NCI-H446 (cell line): ENCODE measurements around the gene DOHH.
"Not testable (repeated sequence)": the region's sequence is repeated elsewhere in the genome, so short reads cannot be mapped to it uniquely, and the experiment has no call there.

Source experiments
- DNase-seq, 2 experiments: peaks; one replicate each; lab custom pipeline; 2025; lab: John Stamatoyannopoulos, UW

DOHH gene

GRCh38 chr19:3534375-3535234, 34.1 kb upstream of the DOHH start:
- DNase-seq = no peak

GRCh38 chr19:3533563-3534216, 33.2 kb upstream of the DOHH start:
- DNase-seq = no peak

- no peak for DNase-seq
Measured at GRCh38 chr19:3533033-3533432, 32.6 kb upstream of the DOHH start.

- no peak for DNase-seq
Measured at GRCh38 chr19:3532154-3532786, 31.8 kb upstream of the DOHH start.

- no peak for DNase-seq
Measured at GRCh38 chr19:3531716-3532115, 31.2 kb upstream of the DOHH start.

- no peak for DNase-seq
Measured at GRCh38 chr19:3530389-3530788, 29.9 kb upstream of the DOHH start.

GRCh38 chr19:3529299-3529698, 28.8 kb upstream of the DOHH start:
- not testable (repeated sequence) for DNase-seq

GRCh38 chr19:3528539-3529211, 28.2 kb upstream of the DOHH start:
- no peak for DNase-seq

- no peak for DNase-seq
Measured at GRCh38 chr19:3528080-3528479, 27.6 kb upstream of the DOHH start.

GRCh38 chr19:3527238-3527910, 26.9 kb upstream of the DOHH start:
- DNase-seq = no peak

GRCh38 chr19:3526507-3527237, 26.2 kb upstream of the DOHH start:
- no peak for DNase-seq

- no peak for DNase-seq
Measured at GRCh38 chr19:3524904-3525451, 24.5 kb upstream of the DOHH start.

- DNase-seq = no peak
Measured at GRCh38 chr19:3524078-3524842, 23.8 kb upstream of the DOHH start.

GRCh38 chr19:3523361-3524077, 23.0 kb upstream of the DOHH start:
- DNase-seq = no peak

- no peak for DNase-seq
Measured at GRCh38 chr19:3522421-3523360, 22.2 kb upstream of the DOHH start.

GRCh38 chr19:3521104-3521445, 20.6 kb upstream of the DOHH start:
- DNase-seq = no peak

GRCh38 chr19:3520166-3521103, 20.0 kb upstream of the DOHH start:
- no peak for DNase-seq
